WTC11 (cell line): ENCODE results near the gene FHOD1.

Experiments used
- NR1H2 ChIP-seq: sonication (generic); formaldehyde crosslinking; IDR thresholded peaks from 2 replicates; pipeline ENCODE4 v1.9.0; 2021; ENCODE audit warnings: mild to moderate bottlenecking, moderate library complexity, missing genetic modification reagents
- OVOL2 ChIP-seq: fragments of 250-450 bp; sonication (Bioruptor Pico); IDR thresholded peaks from 2 replicates; pipeline ENCODE4 v1.9.0; 2021; ENCODE audit warnings: mild to moderate bottlenecking, borderline replicate concordance
- RELA ChIP-seq: sonication (generic); formaldehyde crosslinking; IDR thresholded peaks from 2 replicates; pipeline ENCODE4 v1.8.1; 2022; ENCODE audit warnings: missing genetic modification reagents, mild to moderate bottlenecking, borderline replicate concordance
- TCF7 ChIP-seq: sonication (generic); formaldehyde crosslinking; IDR thresholded peaks from 2 replicates; pipeline ENCODE4 v1.8.0; 2022; ENCODE audit warnings: mild to moderate bottlenecking, low read depth, missing genetic modification reagents, moderate library complexity
- ZBTB21 ChIP-seq: sonication (generic); formaldehyde crosslinking; IDR thresholded peaks from 2 replicates; pipeline ENCODE4 v1.8.1; 2023; ENCODE audit warnings: mild to moderate bottlenecking, missing genetic modification reagents, borderline replicate concordance
- ZNF121 ChIP-seq: sonication (generic); formaldehyde crosslinking; IDR thresholded peaks from 2 replicates; pipeline ENCODE4 v1.8.0; 2023; ENCODE audit warnings: missing genetic modification reagents
- TF ChIP-seq, protein P1 (sequence below): fragments of 250-450 bp; sonication (Bioruptor Pico); IDR thresholded peaks from 2 replicates; pipeline ENCODE4 v2.1.2; 2022; ENCODE audit warnings: mild to moderate bottlenecking, moderate library complexity
- TF ChIP-seq, protein P2 (sequence below): sonication (generic); formaldehyde crosslinking; IDR thresholded peaks from 2 replicates; pipeline ENCODE4 v1.8.1; 2022; ENCODE audit warnings: low read depth, missing genetic modification reagents, borderline replicate concordance
- TF ChIP-seq, protein P3 (sequence below): sonication (generic); formaldehyde crosslinking; IDR thresholded peaks from 2 replicates; pipeline ENCODE4 v1.8.0; 2022; ENCODE audit warnings: mild to moderate bottlenecking, missing genetic modification reagents
- TF ChIP-seq, protein P4 (sequence below): fragments of 200-600 bp; IDR thresholded peaks from 2 replicates; pipeline ENCODE4 v1.8.0; 2022; ENCODE audit warnings: antibody characterized with exemption
- TF ChIP-seq, protein P5 (sequence below): sonication (generic); formaldehyde crosslinking; conservative IDR thresholded peaks from 2 replicates; pipeline ENCODE4 v1.8.1; 2023; ENCODE audit warnings: mild to moderate bottlenecking, low read depth, missing genetic modification reagents, moderate library complexity
- TF ChIP-seq, protein P6 (sequence below): sonication (generic); formaldehyde crosslinking; IDR thresholded peaks from 2 replicates; pipeline ENCODE4 v1.8.1; 2022; ENCODE audit warnings: missing genetic modification reagents, borderline replicate concordance

DNA sequence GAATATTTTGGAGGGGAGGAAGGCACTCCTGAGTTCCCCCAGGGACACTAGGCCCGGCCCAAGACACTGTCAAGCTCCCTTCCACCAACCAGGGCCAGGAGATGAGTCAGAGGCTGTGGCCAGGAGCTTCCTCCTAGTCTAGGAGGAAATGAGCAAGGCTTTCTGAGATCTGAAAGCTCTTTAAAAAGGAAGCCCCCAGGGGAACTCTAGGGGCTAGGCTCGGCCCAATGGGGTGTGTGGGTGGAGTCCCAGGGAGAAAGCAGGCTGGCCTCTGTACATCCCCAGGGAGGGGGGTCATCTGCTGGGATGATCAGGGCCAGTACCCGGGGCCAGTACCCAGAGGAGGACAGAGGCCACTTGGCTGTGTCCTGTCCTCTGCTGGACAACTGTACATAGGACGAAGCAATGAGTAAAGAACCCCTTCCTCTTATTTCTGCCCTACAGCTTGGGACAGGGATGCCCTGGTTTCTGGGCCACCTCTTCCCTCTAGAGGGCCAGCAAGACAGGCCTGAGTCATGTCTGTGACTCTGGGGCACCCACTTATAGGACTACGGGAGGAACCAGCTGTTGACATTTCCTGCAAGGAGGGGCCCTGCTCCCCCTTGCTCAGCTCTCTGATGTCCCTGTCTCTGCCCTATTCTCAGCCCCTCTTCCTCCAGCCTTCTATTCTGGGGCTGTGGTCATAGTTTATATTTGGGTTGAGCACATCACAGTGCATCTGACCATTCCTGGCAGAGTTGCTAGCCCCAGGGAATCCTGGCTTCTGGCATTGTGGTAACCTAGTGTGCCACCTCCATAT is 2.7 kb downstream of the FHOD1 start:
- no peak for TF ChIP-seq NR1H2 (CRISPR knock-in tag)
- no peak for TF ChIP-seq ZBTB21 (CRISPR knock-in tag)
- no peak for TF ChIP-seq TCF7
- TF ChIP-seq, protein P1, sequence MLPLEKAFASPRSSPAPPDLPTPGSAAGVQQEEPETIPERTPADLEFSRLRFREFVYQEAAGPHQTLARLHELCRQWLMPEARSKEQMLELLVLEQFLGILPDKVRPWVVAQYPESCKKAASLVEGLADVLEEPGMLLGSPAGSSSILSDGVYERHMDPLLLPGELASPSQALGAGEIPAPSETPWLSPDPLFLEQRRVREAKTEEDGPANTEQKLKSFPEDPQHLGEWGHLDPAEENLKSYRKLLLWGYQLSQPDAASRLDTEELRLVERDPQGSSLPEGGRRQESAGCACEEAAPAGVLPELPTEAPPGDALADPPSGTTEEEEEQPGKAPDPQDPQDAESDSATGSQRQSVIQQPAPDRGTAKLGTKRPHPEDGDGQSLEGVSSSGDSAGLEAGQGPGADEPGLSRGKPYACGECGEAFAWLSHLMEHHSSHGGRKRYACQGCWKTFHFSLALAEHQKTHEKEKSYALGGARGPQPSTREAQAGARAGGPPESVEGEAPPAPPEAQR (CRISPR knock-in tag), result no peak
- TF ChIP-seq, protein P2, sequence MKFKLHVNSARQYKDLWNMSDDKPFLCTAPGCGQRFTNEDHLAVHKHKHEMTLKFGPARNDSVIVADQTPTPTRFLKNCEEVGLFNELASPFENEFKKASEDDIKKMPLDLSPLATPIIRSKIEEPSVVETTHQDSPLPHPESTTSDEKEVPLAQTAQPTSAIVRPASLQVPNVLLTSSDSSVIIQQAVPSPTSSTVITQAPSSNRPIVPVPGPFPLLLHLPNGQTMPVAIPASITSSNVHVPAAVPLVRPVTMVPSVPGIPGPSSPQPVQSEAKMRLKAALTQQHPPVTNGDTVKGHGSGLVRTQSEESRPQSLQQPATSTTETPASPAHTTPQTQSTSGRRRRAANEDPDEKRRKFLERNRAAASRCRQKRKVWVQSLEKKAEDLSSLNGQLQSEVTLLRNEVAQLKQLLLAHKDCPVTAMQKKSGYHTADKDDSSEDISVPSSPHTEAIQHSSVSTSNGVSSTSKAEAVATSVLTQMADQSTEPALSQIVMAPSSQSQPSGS (CRISPR knock-in tag), result no peak
- TF ChIP-seq, protein P3, sequence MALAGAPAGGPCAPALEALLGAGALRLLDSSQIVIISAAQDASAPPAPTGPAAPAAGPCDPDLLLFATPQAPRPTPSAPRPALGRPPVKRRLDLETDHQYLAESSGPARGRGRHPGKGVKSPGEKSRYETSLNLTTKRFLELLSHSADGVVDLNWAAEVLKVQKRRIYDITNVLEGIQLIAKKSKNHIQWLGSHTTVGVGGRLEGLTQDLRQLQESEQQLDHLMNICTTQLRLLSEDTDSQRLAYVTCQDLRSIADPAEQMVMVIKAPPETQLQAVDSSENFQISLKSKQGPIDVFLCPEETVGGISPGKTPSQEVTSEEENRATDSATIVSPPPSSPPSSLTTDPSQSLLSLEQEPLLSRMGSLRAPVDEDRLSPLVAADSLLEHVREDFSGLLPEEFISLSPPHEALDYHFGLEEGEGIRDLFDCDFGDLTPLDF (CRISPR knock-in tag), result no peak
- TF ChIP-seq, protein P4, sequence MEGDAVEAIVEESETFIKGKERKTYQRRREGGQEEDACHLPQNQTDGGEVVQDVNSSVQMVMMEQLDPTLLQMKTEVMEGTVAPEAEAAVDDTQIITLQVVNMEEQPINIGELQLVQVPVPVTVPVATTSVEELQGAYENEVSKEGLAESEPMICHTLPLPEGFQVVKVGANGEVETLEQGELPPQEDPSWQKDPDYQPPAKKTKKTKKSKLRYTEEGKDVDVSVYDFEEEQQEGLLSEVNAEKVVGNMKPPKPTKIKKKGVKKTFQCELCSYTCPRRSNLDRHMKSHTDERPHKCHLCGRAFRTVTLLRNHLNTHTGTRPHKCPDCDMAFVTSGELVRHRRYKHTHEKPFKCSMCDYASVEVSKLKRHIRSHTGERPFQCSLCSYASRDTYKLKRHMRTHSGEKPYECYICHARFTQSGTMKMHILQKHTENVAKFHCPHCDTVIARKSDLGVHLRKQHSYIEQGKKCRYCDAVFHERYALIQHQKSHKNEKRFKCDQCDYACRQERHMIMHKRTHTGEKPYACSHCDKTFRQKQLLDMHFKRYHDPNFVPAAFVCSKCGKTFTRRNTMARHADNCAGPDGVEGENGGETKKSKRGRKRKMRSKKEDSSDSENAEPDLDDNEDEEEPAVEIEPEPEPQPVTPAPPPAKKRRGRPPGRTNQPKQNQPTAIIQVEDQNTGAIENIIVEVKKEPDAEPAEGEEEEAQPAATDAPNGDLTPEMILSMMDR, result no peak
- TF ChIP-seq, protein P5, sequence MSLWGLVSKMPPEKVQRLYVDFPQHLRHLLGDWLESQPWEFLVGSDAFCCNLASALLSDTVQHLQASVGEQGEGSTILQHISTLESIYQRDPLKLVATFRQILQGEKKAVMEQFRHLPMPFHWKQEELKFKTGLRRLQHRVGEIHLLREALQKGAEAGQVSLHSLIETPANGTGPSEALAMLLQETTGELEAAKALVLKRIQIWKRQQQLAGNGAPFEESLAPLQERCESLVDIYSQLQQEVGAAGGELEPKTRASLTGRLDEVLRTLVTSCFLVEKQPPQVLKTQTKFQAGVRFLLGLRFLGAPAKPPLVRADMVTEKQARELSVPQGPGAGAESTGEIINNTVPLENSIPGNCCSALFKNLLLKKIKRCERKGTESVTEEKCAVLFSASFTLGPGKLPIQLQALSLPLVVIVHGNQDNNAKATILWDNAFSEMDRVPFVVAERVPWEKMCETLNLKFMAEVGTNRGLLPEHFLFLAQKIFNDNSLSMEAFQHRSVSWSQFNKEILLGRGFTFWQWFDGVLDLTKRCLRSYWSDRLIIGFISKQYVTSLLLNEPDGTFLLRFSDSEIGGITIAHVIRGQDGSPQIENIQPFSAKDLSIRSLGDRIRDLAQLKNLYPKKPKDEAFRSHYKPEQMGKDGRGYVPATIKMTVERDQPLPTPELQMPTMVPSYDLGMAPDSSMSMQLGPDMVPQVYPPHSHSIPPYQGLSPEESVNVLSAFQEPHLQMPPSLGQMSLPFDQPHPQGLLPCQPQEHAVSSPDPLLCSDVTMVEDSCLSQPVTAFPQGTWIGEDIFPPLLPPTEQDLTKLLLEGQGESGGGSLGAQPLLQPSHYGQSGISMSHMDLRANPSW (CRISPR knock-in tag), result no peak
- TF ChIP-seq, protein P6, sequence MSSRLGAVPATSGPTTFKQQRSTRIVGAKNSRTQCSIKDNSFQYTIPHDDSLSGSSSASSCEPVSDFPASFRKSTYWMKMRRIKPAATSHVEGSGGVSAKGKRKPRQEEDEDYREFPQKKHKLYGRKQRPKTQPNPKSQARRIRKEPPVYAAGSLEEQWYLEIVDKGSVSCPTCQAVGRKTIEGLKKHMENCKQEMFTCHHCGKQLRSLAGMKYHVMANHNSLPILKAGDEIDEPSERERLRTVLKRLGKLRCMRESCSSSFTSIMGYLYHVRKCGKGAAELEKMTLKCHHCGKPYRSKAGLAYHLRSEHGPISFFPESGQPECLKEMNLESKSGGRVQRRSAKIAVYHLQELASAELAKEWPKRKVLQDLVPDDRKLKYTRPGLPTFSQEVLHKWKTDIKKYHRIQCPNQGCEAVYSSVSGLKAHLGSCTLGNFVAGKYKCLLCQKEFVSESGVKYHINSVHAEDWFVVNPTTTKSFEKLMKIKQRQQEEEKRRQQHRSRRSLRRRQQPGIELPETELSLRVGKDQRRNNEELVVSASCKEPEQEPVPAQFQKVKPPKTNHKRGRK, result no peak
- no peak for TF ChIP-seq RELA
- no peak for TF ChIP-seq OVOL2
- no peak for TF ChIP-seq ZNF121
